EH (cell line): ENCODE results near the gene GAA.
"Not testable (repeated sequence)": the region's sequence is repeated elsewhere in the genome, so short reads cannot be mapped to it uniquely, and the experiment has no call there.

Source experiments
- DNase-seq: peaks from one replicate; pipeline ENCODE4 v3.0.0-alpha.2; 2015; ENCODE audit warnings: low read depth

Gene GAA

GRCh38 chr17:80145076-80146075 is 44.0 kb downstream of the GAA start:
- DNase-seq: peak; percentile 23

DNA sequence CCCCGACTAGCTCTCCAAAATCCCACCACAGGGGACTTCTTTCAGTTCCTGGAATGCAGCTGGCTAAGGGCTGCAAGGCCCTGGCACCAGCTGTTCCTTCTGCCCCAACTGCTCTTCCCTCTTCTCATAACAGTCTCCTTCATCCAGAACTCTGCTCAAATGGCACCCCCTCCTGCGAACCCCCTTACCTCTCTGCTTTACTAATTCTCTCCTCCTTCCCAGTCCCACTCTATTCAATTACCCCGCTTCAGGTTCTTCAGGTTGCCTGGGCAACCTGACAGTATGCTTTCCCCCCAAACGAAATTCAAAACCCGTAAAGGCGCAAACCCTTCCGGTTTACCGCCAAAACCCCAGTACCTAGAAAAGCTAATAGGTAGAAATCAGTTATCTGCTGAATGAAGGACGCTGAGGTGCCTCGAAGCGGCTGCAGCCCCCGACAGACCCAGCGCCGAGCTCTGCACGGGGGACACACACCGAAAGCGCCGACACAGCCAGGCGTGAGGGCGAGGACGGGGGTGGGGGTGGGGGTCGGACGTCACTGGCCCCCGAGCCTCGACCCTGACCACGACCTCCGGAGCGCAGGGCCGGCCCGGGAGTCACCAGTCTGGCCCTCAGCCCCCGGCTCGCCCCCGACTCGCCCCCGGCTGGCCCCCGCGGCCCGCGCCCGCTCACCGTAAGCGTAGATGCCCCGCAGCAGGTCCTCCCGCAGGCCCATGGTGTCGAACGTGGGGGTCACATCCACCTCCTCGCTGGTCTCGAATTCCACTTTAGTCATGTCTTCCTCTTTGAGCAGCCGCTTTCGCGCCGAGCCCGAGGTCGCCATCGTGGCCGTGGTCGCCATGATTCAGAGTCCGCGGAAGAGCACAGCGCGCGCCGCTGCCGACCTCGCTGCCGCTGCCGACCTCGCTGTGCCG is 45.0 kb downstream of the GAA start:
- peak; percentile 40 for DNase-seq

GRCh38 chr17:80147035-80147822 is 45.8 kb downstream of the GAA start, which contains the start of gene EIF4A3:
Gene EIF4A3, minus strand, starts transcription at chr17:80147128. Its CDS starts 167 bp downstream, at chr17:80146961.
- DNase-seq: peak; percentile 99

GRCh38 chr17:80151333-80151732 is 50.0 kb downstream of the GAA start:
- DNase-seq: peak; percentile 88

- peak; percentile 84 for DNase-seq
These were observed 50.8 kb downstream of the GAA start for GRCh38 chr17:80152081-80152702.

DNA sequence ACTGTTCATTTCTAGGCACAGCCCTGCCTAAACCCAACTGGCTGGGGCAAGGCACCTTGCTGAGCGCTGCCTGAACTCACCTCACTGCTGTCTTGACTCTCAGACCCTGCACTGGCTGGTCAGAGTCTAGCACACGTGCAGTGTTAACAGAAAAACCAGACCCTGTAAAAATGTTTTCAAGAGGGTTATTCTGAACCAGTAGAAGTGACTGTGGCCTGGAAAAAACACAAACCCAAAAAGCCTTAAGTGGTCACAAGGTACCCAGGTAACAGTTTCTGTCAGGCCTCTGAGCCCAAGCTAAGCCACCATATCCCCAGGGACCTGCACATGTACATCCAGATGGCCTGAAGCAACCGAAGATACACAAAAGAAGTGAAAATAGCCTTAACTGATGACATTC is 51.6 kb downstream of the GAA start:
- DNase-seq: no peak

DNA sequence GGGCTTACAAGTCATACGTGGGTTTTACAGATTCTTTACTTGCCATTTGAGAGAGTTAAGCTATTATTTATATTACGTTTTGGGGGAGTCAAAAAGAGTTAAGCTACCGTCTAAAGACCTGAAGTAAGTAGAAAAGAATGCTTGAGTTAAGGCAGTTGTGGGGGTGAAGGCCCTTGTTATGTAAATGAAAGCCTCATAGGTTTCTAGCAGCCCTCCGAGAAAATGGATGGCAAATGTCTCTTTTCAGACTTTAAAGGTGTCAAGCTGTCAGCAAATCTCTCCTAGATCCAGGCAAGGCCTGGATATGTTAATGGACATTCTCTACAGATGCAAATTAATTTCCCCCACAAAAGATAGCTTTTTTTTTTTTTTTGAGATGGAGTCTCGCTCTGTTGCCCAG is 52.8 kb downstream of the GAA start:
- DNase-seq: no peak

DNA sequence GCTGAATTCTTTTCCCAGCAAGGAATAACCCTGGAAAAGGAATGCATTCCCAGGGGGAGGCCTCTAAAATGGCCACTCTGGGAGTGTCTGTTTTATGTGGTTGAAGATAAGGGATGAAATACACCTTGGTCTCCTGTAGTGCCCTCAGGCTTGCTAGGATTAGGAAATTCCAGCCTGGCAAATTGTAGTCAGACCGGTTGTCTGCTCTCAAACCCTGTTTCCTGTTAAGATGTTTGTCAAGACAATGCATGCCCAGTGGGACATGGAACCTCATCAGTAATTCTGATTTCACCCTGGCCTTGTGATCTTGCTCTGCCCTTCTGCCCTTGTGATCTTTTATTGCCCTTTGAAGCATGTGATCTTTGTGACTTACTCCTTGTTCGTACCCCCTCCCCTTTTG is 54.2 kb downstream of the GAA start:
- DNase-seq: not testable (repeated sequence)

GRCh38 chr17:80158846-80159245 is 57.5 kb downstream of the GAA start:
- DNase-seq: no peak

GRCh38 chr17:80160536-80160935 is 59.2 kb downstream of the GAA start:
- DNase-seq: no peak

- peak; percentile 25 for DNase-seq
These were observed 62.0 kb downstream of the GAA start for GRCh38 chr17:80163336-80163735.

- no peak for DNase-seq
These were observed 62.8 kb downstream of the GAA start for GRCh38 chr17:80164185-80164584.

DNA sequence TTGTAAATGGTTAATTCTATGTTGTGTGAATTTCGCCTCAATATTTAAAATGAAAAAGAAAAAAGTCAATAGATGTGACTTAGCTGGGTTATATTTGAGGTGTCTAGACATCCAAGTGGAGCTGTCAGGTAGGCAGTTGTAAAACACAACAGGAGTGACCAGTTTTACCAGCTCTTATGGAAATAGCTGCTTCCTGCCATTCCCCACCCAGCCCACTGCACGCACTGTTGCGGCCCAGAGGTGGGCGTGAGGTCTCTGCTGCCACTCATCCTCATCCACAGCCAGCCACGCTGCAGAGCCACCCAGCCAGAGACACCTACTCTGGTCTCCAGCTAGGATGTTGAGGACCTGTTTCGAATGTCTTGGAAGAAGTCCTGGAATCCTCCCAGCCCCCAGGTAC is 65.1 kb downstream of the GAA start:
- DNase-seq: no peak

GRCh38 chr17:80168371-80168770 is 67.0 kb downstream of the GAA start:
- DNase-seq: no peak

GRCh38 chr17:80169107-80169506 is 67.7 kb downstream of the GAA start:
- DNase-seq: no peak
